Loucy (cell line): Measurements from ENCODE around the gene BCAS4.
"Not testable (repeated sequence)": the region's sequence is repeated elsewhere in the genome, so short reads cannot be mapped to it uniquely, and the experiment has no call there.

Experiments
- H2AFZ ChIP-seq: fragments of 200-600 bp; sonication (generic); 2 replicates; pipeline ENCODE4 v1.6.0; 2016; ENCODE audit warnings: antibody characterized with exemption, mild to moderate bottlenecking, low read length, moderate library complexity
- H3F3A ChIP-seq: fragments of 200-600 bp; 2 replicates; pipeline ENCODE4 v1.6.0; 2016; ENCODE audit warnings: antibody characterized with exemption, low read depth, mild to moderate bottlenecking
- H3K27me3 ChIP-seq: fragments of 200-600 bp; sonication (generic); 2 replicates; pipeline ENCODE4 v1.6.1; 2014; ENCODE audit warnings: low read length, mild to moderate bottlenecking; ENCODE audit not compliant: insufficient read depth, poor library complexity, severe bottlenecking
- H3K36me3 ChIP-seq: fragments of 200-600 bp; sonication (generic); 2 replicates; pipeline ENCODE4 v1.6.1; 2016; ENCODE audit warnings: low read length; ENCODE audit not compliant: insufficient read depth
- H3K4me1 ChIP-seq: fragments of 200-600 bp; sonication (generic); 2 replicates; pipeline ENCODE4 v1.5.1; 2014; ENCODE audit warnings: low read length, mild to moderate bottlenecking; ENCODE audit not compliant: insufficient read depth, poor library complexity, severe bottlenecking
- H3K4me2 ChIP-seq: fragments of 200-600 bp; sonication (generic); 2 replicates; pipeline ENCODE4 v1.6.0; 2014; ENCODE audit warnings: antibody characterized with exemption, low read length, low read depth, mild to moderate bottlenecking; ENCODE audit not compliant: poor library complexity, severe bottlenecking
- H3K4me3 ChIP-seq: fragments of 200-600 bp; sonication (generic); 2 replicates; pipeline ENCODE4 v1.5.1; 2014; ENCODE audit warnings: low read length, mild to moderate bottlenecking, mixed read lengths; ENCODE audit not compliant: poor library complexity, severe bottlenecking
- H3K79me2 ChIP-seq: fragments of 200-600 bp; sonication (generic); 2 replicates; pipeline ENCODE4 v1.6.1; 2014; ENCODE audit warnings: low read length; ENCODE audit not compliant: insufficient read depth
- H3K9ac ChIP-seq: fragments of 200-600 bp; sonication (generic); 2 replicates; pipeline ENCODE4 v1.6.0; 2014; ENCODE audit warnings: mild to moderate bottlenecking, low read depth, low read length, moderate library complexity; ENCODE audit not compliant: poor library complexity, severe bottlenecking
- H3K9me2 ChIP-seq: fragments of 200-600 bp; sonication (generic); replicated peaks from 2 replicates; pipeline ENCODE4 v1.6.1; 2016; ENCODE audit warnings: low read depth, low read length, mixed read lengths
- H3K9me3 ChIP-seq: fragments of 200-600 bp; sonication (generic); 2 replicates; pipeline ENCODE4 v1.6.1; 2014; ENCODE audit warnings: mild to moderate bottlenecking, antibody characterized with exemption, low read length, low read depth; ENCODE audit not compliant: insufficient read depth
- H4K20me1 ChIP-seq: fragments of 200-600 bp; sonication (generic); 2 replicates; pipeline ENCODE4 v1.6.0; 2014; ENCODE audit warnings: antibody characterized with exemption, low read length, mild to moderate bottlenecking; ENCODE audit not compliant: insufficient read depth, poor library complexity, severe bottlenecking
- CTCF ChIP-seq: fragments of 200-600 bp; sonication (generic); conservative IDR thresholded peaks from 2 replicates; pipeline ENCODE4 v1.5.1; 2014; ENCODE audit warnings: mild to moderate bottlenecking, antibody characterized with exemption, low read length
- EZH2phosphoT487 ChIP-seq: fragments of 200-600 bp; IDR thresholded peaks from 2 replicates; pipeline ENCODE4 v1.6.1; 2018; ENCODE audit warnings: antibody characterized with exemption, mild to moderate bottlenecking, moderate library complexity, borderline replicate concordance

The BCAS4 gene

GRCh38 chr20:50879649-50880550 lies 85.0 kb downstream of the BCAS4 start:
- H3K36me3 ChIP-seq: no peaks in the 10 kb centered on the region
- H3K79me2 ChIP-seq: no peaks in the 10 kb centered on the region
- no peak for TF ChIP-seq CTCF
- no peak for TF ChIP-seq EZH2phosphoT487
- H3K9me3 ChIP-seq: no peaks in the 10 kb centered on the region
- H2AFZ ChIP-seq: no peak overlapping the region
- H3K4me3 ChIP-seq: no peak overlapping the region
- H3F3A ChIP-seq: no peaks in the 10 kb centered on the region
- no peak overlapping the region for H3K4me2 ChIP-seq
- no peaks in the 10 kb centered on the region for H3K27me3 ChIP-seq
- no peaks in the 10 kb centered on the region for H3K9me2 ChIP-seq
- no peak overlapping the region for H3K9ac ChIP-seq
- no peaks in the 10 kb centered on the region for H4K20me1 ChIP-seq
- no peaks in the 10 kb centered on the region for H3K4me1 ChIP-seq

GRCh38 chr20:50881759-50882424 lies 87.0 kb downstream of the BCAS4 start:
- H3K4me3 ChIP-seq, H4K20me1 ChIP-seq, H3K79me2 ChIP-seq, H3K4me1 ChIP-seq, H3F3A ChIP-seq, H2AFZ ChIP-seq, H3K27me3 ChIP-seq, H3K9ac ChIP-seq, H3K4me2 ChIP-seq, H3K36me3 ChIP-seq, H3K9me3 ChIP-seq, H3K9me2 ChIP-seq: not testable (repeated sequence)

GRCh38 chr20:50883856-50884255 lies 89.0 kb downstream of the BCAS4 start:
- Histone ChIP-seq H3K4me2 (no peak overlapping the region), H3K4me1 (no peaks in the 10 kb centered on the region), H3K9ac (no peak overlapping the region), H2AFZ (no peak overlapping the region), H3K9me2 (no peaks in the 10 kb centered on the region), H3K36me3 (peaks cover 16% of the 10 kb centered on the region; the same call in 1 of the 2 replicates), H4K20me1 (no peaks in the 10 kb centered on the region), H3K79me2 (no peaks in the 10 kb centered on the region), H3K4me3 (no peak overlapping the region), H3K27me3 (no peaks in the 10 kb centered on the region), H3F3A (no peaks in the 10 kb centered on the region), H3K9me3 (no peaks in the 10 kb centered on the region)
- no peak for TF ChIP-seq CTCF
- no peak for TF ChIP-seq EZH2phosphoT487
